GM19193 (cell line): ENCODE measurements around the gene ZNF791.

Source experiments
- POLR2A ChIP-seq: IDR thresholded peaks from 4 replicates; pipeline ENCODE4 v1.6.1; 2011; ENCODE audit not compliant: insufficient read depth, insufficient read length; ENCODE audit errors: extremely low read depth

Gene ZNF791

DNA sequence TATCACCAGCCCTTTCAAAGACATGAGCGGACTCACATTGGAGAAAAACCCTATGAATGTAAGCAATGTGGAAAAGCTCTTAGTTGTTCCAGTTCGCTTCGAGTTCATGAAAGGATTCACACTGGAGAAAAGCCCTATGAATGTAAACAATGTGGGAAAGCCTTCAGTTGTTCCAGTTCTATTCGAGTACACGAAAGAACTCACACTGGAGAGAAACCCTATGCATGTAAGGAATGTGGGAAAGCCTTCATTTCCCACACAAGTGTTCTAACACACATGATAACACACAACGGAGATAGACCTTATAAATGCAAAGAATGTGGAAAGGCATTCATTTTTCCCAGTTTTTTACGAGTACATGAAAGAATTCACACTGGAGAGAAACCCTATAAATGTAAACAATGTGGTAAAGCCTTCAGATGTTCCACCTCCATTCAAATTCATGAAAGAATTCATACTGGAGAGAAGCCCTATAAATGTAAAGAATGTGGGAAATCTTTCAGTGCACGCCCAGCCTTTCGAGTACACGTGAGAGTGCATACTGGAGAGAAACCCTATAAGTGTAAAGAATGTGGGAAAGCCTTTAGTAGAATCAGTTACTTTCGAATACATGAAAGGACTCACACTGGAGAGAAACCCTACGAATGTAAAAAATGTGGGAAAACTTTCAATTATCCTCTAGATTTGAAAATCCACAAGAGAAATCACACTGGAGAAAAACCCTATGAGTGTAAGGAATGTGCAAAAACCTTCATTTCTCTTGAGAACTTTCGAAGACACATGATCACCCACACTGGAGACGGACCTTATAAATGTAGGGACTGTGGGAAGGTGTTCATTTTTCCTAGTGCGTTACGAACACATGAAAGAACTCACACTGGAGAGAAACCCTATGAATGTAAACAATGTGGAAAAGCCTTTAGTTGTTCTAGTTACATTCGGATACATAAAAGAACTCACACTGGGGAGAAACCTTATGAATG is 17.6 kb downstream of the ZNF791 start:
- no peak for TF ChIP-seq POLR2A

DNA sequence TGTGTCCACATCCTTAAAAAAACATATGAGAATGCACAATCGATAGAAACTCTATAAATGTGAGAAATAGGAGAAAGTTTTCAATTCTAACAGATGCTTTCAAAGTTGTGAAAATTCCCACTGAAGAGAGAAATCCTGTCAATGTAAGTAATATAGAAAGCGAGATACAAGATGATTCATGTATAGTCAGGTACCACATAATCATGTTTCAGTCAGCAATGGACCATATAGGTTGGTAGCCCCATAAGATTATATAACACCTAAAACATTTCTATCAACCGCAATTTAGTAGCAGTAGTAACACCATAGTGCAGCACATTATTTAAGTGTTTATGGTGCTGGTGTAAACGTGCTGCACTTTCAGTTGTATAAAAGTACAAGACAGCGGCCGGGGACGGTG is 18.5 kb downstream of the ZNF791 start:
- no peak for TF ChIP-seq POLR2A

DNA sequence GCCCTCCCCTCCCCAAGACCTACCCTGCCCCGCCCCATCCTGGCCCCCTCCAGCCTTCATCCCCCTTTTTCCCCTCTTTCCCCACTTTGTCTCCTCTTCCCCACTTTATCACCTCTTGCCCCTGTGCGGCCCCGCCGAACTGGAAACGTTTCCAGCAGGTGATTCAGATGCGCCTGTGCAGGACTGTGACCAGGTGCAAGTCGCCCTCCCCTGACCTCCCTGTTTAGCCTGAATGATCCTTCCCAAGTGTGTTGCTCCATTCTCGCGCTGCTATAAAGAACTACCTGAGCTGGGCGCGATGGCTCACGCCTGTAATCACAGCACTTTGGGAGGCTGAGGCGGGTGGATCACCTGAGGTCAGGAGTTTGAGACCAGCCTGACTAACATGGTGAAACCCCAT is 25.9 kb downstream of the ZNF791 start:
- TF ChIP-seq POLR2A = no peak

DNA sequence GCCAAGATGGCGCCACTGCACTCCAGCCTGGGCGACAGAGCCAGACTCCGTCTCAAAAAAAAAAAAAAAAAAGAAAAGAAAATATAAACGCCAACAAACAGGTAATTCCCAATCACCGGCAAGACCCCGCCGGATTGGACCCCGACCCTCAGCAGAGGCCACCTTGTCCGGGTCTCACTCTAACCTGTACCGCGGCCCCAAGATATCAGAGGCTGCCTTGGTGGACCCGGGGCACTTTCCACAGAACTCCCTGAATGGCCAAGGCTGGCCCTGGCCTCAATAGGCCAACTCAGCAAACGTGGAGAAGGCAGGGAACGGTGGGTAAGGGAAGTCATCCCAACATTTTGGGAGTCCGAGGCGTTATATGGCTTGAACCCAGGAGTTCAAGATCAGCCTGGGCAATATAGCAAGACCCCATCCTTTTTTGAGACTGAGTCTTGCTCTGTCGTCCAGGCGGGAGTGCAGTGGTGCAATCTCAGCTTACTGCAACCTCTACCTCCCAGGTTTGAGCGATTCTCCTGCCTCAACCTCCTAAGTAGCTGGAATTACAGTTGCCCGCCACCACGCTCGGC is 28.0 kb downstream of the ZNF791 start:
- no peak for TF ChIP-seq POLR2A

DNA sequence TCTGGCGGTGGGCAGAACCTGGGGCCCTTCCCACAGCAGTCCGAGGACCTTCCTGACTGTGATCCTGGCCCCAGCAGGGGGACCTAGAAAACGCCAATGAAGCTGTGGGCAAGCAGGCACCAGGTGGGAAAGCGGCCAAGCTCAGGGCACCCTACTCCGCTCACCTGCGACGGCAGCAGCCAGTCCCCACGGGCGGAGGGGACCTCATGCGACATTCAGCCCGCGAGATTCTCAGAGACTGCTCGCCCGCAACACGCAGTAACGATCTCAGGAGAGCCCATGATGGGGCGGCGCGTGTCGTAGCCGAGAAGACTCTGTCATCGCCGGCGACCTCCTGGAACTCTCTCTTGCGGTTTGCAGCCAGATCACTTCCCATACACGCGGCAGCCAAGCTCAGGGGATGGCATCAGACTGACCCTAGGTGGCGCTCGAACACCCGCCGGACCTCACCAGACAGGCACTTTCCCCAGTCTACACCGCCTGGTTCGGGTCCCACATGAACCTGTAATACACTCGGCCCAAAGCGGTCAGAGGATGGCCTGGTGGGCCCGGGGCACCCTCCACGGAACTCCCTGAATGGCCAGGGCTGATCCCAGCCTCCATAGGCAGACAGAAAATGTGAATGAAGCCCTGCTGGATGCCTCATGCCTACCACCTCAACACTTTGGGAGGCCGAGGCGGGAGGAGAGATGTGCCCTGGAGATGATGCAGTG is 29.3 kb downstream of the ZNF791 start:
- no peak for TF ChIP-seq POLR2A

DNA sequence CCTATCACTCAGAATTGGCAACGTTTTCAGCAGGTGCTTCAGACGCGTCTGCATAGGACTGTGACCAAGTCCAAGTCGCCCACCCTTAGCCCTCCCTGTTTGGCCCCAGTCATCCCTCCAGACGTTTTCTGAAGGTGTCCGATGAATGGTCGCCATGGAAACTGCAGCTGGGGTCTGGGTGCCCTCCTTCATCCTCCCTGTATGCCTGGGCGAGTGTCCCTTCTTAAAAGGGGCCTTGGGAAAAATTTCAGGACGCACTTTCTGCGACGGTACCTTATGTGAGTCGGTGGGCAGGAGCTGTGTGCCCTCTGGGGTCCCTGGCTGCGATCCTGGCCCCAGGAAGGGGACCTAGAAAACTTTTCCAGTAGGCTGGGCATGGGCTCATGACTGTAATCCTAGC is 30.7 kb downstream of the ZNF791 start:
- TF ChIP-seq POLR2A = no peak

DNA sequence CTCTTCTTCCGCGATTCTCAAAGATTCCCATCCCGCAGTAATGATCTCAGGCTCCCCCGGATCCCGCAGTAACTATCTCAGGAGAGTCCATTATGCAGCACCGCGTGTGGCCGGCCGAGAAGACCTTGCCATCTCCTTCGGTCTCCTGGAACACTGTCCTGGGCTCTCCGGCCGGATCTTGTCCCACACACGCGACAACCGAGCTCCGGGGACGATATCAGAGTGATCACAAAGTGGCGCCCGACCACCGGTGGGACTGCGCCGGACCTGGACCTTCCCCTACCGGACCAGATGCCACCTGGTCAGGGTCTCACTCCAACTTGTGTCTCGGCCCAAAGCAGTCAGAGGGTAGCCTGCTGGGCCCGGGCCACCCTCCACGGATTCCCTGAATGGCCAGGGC is 31.8 kb downstream of the ZNF791 start:
- TF ChIP-seq POLR2A = no peak

DNA sequence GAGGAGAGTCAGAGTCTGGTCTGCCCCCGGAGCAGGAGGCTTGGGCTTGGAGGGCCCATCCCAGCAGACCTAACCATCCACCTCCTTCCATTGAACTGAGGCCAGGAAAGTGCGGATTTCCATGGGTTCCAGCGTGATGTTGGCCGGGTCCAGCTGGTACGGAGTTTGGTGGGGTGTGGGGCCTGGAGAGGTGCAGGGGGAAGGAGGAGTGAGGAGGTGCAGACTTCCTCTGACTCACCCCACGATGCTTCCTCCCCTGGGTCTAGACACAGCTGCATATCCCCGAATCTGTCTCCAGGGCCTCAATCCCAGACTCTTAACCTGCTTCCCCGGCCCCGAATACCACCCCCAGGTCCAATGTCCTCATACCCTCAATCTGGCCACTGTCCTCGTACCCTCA is 35.8 kb downstream of the ZNF791 start:
- TF ChIP-seq POLR2A = no peak

DNA sequence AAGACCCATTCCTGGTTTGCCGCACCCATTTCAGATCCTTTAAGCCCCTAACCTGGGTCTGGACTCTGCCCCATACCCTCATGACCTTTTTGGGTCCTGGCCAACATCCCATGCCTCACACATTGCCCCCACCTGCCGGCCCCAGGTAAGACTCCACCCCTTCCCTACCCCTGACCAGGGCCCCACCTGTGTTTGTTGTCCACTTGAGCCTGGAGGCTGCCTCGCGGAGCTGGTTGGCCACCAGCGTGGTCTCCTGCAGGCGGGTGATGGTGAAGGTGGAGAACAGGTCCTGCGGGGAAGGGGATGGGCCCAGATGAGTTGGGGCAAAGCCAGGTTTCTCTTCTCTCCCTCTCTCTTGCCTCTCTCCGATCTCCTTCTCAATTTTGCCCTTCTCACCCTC is 36.3 kb downstream of the ZNF791 start:
- TF ChIP-seq POLR2A = no peak

DNA sequence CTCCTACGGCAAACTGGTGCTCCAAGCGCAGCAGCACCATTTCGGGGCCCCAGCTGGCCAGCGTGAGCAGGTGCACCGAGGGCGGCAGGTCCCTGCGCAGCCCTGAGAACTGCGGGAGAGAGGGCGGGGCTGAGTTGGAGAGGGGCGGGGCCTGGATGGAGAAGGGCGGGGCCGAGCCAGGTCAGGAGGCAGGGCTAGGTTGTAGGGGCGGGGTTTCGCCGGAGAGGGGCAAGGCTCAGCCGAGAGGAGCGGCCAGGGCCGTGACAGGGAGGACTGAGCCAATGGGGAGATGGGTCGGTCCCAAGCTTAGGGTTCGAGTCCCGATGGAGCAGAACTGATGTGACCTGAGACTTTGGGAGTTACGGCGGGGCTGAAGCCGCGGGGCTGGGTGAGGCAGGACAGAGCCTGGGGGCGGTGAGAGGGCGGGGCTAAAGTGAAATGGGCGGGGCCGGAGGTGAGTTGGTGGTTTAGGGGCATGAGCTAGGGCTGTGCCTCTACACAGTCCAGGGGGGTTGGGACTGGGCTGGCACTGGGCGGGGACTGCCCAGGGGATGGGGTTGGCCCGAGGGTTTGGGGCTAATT is 36.9 kb downstream of the ZNF791 start:
- TF ChIP-seq POLR2A = no peak

DNA sequence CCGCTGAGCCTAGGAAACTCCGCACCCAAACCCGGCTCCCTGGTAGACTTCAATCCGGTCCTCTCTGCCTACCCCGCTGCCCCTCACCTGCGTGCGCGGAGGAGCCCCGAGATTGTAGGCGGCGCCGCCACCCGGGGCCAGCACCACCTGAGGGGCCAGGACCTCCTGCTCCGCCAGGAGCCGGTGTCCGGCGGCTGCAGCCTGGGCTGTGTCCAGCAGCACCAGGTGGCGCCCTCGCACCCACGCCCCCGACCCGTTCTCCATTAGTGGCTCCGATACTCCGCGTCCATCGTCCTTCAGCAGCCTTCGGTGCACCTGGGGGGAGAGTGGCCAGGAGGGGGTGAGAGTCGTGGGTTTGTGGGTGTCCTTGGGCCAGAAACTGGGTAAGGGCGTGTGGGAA is 37.4 kb downstream of the ZNF791 start:
- TF ChIP-seq POLR2A = no peak

DNA sequence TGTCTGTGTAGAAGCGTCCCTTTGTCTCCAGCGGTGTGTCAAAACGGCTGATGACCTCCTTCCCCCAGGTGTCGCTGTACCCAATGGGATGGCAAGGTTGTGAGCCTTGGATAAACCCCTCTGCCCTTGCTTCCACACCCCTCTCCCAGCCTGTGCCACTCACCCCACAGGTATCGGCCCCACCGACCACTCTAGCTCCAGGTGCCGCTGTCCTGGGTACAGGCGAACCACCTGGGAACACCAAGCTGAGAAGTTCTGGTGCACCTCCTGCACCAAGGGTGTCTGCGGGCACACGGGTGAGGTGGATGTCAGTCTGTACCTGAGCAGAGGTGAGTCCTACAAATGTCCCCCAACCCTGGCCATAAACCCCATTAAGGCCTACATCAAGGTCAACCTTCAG is 39.2 kb downstream of the ZNF791 start:
- TF ChIP-seq POLR2A = no peak

DNA sequence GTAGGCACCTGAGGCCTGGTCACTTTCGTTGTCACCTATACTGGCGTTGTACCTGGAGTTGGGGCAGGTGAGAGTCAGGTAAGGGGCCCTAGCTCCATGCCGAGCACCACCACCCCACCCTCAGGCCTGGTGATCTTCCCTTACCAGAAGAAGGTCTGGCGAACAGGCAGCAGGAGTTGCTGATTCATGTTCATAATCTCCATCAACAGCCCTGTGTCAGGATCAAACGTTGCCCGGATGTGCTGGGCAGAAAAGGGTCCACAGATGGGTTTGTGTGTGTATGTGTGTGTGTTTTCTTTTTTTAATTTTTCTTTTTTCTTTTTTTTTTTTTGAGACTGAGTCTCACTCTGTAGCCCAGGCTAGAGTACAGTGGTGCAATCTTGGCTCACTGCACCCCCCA is 41.5 kb downstream of the ZNF791 start:
- TF ChIP-seq POLR2A = no peak

DNA sequence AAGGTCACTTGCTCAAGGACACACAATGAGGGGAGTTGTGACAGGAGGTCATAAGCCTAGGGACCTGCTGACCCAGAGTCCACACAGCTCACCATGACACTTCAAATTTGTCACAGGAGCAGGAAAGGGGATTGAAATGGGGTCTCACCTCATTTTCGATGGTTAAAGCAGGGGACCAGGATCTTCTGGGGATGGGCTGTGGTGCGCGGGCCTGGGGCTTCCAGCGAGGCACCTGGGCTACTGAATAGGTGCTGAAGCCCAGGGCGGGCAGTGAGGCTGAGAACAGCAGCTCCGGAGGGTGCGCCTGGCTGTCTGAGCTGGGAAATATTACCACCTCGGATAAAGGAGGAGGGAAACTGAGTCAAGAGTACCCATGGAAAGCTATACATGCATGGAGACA is 44.8 kb downstream of the ZNF791 start:
- TF ChIP-seq POLR2A = no peak

DNA sequence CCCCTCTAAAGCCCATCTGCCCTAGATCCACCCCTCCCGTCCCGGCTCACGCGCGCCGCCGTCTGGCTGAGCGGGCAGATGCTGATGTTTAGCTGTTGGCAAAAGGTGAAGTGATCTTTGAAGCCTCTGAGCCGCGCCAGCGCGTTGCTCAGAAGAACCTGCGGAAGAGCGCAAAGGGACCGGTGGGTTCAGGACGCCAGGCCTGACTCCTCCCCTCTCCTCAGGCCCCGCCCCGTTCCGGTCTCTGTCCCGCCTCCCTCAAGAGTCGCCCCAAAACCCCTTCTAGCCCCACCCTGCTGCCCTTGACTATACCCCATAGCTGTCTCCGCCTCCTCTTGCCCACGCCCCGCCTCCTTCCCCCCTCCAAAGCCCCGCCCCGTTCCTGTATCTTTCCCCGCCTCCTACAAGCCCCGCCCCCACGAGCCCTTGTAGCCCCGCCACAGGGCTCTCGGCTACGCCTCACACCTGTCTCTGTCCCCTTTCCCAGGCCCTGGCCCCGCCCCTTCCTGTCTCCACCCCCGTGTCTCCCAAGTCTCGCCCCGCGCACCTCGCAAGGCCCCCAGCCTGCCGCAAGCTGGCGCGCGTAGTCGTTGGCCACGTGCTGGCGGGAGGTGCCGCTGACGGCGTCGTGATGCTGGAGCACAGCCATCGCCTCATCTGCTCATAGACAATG is 46.3 kb downstream of the ZNF791 start:
- TF ChIP-seq POLR2A = no peak

DNA sequence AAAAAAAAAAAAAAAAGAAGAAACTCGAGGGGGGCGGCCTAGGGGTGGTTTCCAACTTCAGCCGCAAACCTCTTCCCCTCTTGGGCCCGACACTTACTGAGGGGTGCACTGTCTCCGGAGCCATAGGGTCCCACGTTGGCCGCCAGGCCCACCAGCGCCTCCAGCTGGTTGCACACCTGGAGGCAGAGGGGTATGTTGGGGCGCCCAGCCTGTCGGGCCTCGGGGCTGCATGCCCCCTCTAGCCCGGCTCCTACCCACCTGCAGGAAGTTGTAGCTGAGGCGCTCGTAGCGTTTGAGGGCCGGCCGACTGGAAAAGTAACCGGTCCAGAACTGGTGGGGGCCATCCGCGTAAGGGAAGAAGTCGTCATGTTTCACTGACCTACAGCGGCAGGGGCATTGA is 47.2 kb downstream of the ZNF791 start:
- no peak for TF ChIP-seq POLR2A

DNA sequence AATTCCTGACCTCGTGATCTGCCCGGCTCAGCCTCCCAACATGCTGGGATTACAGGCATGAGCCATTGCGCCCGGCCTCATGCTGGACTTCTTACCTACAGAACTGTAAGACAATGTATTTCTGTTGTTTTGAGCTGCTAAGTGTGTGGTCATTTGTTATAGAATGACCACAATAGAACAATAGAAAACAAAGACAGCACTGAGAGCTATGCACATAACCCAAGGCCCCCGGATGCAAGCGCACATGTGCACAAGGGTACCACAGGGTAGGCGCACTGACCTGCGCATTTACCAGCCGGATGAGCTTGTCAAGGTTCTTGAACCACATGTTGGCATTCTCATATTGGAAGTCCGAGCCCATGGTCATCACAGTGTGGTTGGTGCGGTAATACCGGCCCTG is 50.3 kb downstream of the ZNF791 start:
- no peak for TF ChIP-seq POLR2A
